Stimulated activated naive CD8-positive, alpha-beta T cell treated with anti-CD3 and anti-CD28 coated beads, Interleukin-15, Interleukin-2, amounts not matched to agents 100 ng/mL and 50 ng/mL, for 24 hours (primary cell): ENCODE measurements around the gene PEX6.
A peak's percentile ranks its signal among the peaks of the same experiment; 100 is the strongest.
"Not testable (repeated sequence)": the region's sequence is repeated elsewhere in the genome, so short reads cannot be mapped to it uniquely, and the experiment has no call there.

Experiments used
- H3K27ac Mint-ChIP-seq: one replicate; pipeline ENCODE4 v1.8.0; 2021; ENCODE audit warnings: mild to moderate bottlenecking, mixed read lengths
- H3K27me3 Mint-ChIP-seq: one replicate; pipeline ENCODE4 v1.8.0; 2021; ENCODE audit warnings: mixed read lengths
- H3K36me3 Mint-ChIP-seq: one replicate; pipeline ENCODE4 v1.8.0; 2021; ENCODE audit warnings: low read depth, mixed read lengths
- H3K4me1 Mint-ChIP-seq: one replicate; pipeline ENCODE4 v1.8.0; 2021; ENCODE audit warnings: low read depth, mixed read lengths
- H3K4me3 Mint-ChIP-seq: one replicate; pipeline ENCODE4 v1.8.0; 2021; ENCODE audit warnings: mild to moderate bottlenecking, mixed read lengths
- H3K9me3 Mint-ChIP-seq: one replicate; pipeline ENCODE4 v1.8.0; 2021; ENCODE audit warnings: mixed read lengths

Gene PEX6

DNA sequence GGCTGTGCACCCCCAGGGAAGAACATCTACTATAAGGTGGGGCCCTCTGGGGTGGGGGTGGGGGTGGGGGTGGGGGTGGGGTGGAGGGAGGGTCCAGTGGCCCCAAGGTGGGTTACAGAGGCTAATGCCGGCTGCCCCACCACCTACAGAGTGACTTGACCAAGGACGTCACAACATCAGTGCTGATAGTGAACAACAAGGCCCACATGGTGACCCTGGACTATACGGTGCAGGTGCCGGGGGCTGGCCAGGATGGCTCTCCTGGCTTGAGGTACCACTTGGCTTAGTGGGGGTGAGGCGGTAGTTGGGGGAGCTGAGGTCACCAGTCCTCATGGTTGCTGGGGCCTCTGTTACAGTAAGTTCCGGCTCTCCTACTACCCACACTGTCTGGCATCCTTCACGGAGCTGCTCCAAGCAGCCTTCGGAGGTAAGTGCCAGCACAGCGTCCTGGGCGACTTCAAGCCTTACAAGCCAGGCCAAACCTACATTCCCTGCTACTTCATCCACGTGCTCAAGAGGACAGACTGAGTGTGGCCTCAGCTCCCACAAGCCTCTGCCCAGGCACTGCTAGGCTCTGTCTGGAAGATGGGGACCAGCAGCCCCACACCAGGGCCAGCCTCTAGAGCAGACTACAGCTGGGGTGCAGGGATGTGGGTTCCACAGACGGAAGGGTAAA lies 15.7 kb downstream of the PEX6 start:
- Mint-ChIP-seq H3K4me3 (no peak overlapping the region), H3K36me3 (peaks cover 11% of the 10 kb centered on the region), H3K4me1 (peaks cover 9% of the 10 kb centered on the region), H3K27ac (no peak overlapping the region), H3K9me3 (no peaks in the 10 kb centered on the region), H3K27me3 (no peaks in the 10 kb centered on the region)

GRCh38 chr6:42962502-42963178 lies 16.3 kb downstream of the PEX6 start:
- no peaks in the 10 kb centered on the region for H3K9me3 Mint-ChIP-seq
- no peaks in the 10 kb centered on the region for H3K27me3 Mint-ChIP-seq
- H3K27ac Mint-ChIP-seq: no peak overlapping the region
- no peak overlapping the region for H3K4me3 Mint-ChIP-seq
- H3K4me1 Mint-ChIP-seq: peaks cover 9% of the 10 kb centered on the region
- peaks cover 11% of the 10 kb centered on the region for H3K36me3 Mint-ChIP-seq

- Mint-ChIP-seq H3K4me3 (no peak overlapping the region), H3K9me3 (no peaks in the 10 kb centered on the region), H3K27me3 (no peaks in the 10 kb centered on the region), H3K27ac (no peak overlapping the region), H3K36me3 (peaks cover 11% of the 10 kb centered on the region), H3K4me1 (peaks cover 9% of the 10 kb centered on the region)
These were observed 16.9 kb downstream of the PEX6 start for GRCh38 chr6:42962096-42962495.

DNA sequence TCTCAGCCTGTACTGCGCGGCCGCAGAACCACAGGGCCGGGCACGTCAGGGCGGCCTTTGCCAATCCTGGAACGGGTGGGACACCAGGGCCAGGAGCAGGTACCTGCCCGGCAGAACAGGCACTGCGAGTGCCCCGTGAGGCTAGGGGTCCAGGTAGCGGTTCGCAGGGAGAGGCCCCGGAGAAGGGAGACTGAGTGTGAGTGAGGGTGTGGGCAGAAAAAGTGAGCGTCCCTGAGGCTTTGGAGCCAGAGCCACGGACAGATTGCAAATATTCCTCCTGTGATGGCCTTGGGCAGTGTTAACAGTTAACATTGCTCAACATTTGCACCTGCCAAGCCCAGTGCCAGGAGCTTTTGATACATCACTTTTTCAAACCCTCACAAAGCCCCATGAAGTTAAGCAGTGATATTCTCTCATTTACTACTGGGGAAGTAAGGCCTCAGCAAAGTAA lies 17.9 kb downstream of the PEX6 start:
- Mint-ChIP-seq H3K4me1 (peaks cover 9% of the 10 kb centered on the region), H3K27ac (no peak overlapping the region), H3K4me3 (peak overlapping the region; percentile 32)

GRCh38 chr6:42960243-42961019 lies 18.6 kb downstream of the PEX6 start, which contains the start of gene GNMT:
Gene GNMT, plus strand, starts transcription at chr6:42960754. Its CDS starts 14 bp downstream, at chr6:42960768.
- Mint-ChIP-seq H3K4me3 (peak within 1 kb of the TSS; percentile 32), H3K27ac (no peak within 1 kb of the TSS), H3K36me3 (peaks cover 11% of the 10 kb centered on the region), H3K9me3 (no peaks in the 10 kb centered on the region), H3K27me3 (no peaks in the 10 kb centered on the region), H3K4me1 (peaks cover 9% of the 10 kb centered on the region)

More for the DNA sequence above, 17.9 kb downstream of the PEX6 start:
- Mint-ChIP-seq H3K9me3 (no peaks in the 10 kb centered on the region), H3K36me3 (peaks cover 11% of the 10 kb centered on the region), H3K27me3 (no peaks in the 10 kb centered on the region)

DNA sequence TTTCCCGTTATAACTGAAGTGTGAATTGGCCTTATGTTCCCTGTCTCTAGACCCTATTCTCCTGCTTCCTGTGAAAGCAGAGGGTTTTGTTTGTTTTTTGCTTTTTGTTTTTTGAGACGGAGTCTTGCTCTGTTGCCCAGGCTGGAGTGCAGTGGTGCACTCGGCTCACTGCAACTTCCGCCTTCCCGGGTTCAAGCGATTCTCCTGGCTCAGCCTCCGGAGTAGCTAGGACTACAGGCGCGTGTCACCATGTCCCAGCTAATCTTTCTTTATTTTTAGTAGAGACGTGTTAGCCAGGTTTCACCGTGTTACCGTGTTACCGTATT lies 19.1 kb downstream of the PEX6 start:
- peaks cover 9% of the 10 kb centered on the region for H3K4me1 Mint-ChIP-seq
- peak overlapping the region; percentile 32 for H3K4me3 Mint-ChIP-seq
- peaks cover 11% of the 10 kb centered on the region for H3K36me3 Mint-ChIP-seq
- no peaks in the 10 kb centered on the region for H3K9me3 Mint-ChIP-seq
- H3K27me3 Mint-ChIP-seq: no peaks in the 10 kb centered on the region
- no peak overlapping the region for H3K27ac Mint-ChIP-seq

DNA sequence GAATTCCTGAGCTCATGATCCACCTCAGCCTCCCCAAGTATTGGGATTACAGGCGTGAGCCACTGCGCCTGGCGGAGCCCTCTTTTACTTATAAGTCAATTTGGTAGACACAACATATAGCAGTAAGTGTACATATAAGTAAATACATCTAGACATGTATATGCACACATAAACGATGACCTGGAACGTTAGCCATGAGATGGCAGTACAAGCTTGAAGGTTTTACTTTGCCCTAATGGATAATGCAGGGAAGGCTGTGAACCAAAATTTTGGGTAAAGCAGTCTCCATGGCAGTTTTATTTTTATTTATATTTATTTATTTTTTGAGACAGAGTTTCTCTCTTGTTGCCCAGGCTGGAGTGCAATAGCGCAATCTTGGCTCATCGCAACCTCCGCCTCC lies 20.9 kb downstream of the PEX6 start:
- Mint-ChIP-seq H3K36me3 (peaks cover 7% of the 10 kb centered on the region), H3K9me3 (no peaks in the 10 kb centered on the region), H3K27me3 (no peaks in the 10 kb centered on the region), H3K27ac (no peak overlapping the region), H3K4me3 (no peak overlapping the region), H3K4me1 (peaks cover 9% of the 10 kb centered on the region)

DNA sequence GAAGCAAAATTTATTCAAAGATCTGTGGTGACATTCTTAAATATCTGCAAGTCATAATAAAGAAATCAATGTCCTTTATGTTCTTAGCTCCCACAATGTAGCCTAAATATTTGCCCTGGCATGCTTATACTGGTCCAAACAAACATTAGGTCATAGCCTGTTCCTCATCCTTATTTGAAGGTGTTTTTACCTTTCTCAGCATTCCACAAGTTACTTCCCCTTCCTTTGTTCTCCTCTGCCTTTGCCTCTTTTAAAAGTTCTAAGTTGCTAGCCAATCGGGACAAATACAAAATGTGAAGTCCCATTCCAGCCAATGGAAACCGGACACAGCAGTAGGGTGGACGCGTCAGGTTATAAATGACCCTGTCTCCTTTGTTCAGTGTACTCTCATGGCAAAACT lies 24.6 kb downstream of the PEX6 start:
- H3K27ac Mint-ChIP-seq, H3K9me3 Mint-ChIP-seq, H3K4me3 Mint-ChIP-seq, H3K36me3 Mint-ChIP-seq, H3K4me1 Mint-ChIP-seq, H3K27me3 Mint-ChIP-seq: not testable (repeated sequence)

DNA sequence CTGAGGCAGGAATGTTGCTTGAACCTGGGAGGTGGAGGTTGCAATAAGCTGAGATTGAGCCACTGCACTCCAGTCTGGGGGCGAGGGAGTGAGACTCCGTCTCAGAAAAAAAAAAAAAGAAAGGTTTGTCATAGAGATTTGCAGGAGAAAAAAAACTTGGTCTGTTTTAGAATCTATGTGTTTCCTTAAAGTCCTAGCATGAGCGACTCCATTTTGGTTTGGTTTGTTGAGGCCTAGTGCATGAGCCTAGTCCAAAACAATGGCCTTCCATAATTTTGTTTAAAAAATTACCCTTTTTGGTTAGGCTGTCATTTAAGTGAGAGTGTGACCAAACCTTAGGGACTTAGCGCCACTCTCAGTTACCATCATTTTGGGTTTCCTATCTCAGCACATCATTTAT lies 26.6 kb downstream of the PEX6 start:
- peaks cover 12% of the 10 kb centered on the region for H3K36me3 Mint-ChIP-seq
- no peak overlapping the region for H3K27ac Mint-ChIP-seq
- no peaks in the 10 kb centered on the region for H3K4me1 Mint-ChIP-seq
- no peaks in the 10 kb centered on the region for H3K27me3 Mint-ChIP-seq
- H3K4me3 Mint-ChIP-seq: no peak overlapping the region
- no peaks in the 10 kb centered on the region for H3K9me3 Mint-ChIP-seq

- Mint-ChIP-seq H3K4me1 (no peaks in the 10 kb centered on the region), H3K4me3 (no peak overlapping the region), H3K9me3 (no peaks in the 10 kb centered on the region), H3K27me3 (no peaks in the 10 kb centered on the region), H3K36me3 (peaks cover 36% of the 10 kb centered on the region), H3K27ac (no peak overlapping the region)
These were observed 31.0 kb downstream of the PEX6 start for GRCh38 chr6:42947950-42948349.

GRCh38 chr6:42942444-42942843 lies 36.5 kb downstream of the PEX6 start:
- H3K27ac Mint-ChIP-seq: no peak overlapping the region
- H3K9me3 Mint-ChIP-seq: no peaks in the 10 kb centered on the region
- peaks cover 57% of the 10 kb centered on the region for H3K36me3 Mint-ChIP-seq
- no peaks in the 10 kb centered on the region for H3K27me3 Mint-ChIP-seq
- no peak overlapping the region for H3K4me3 Mint-ChIP-seq
- H3K4me1 Mint-ChIP-seq: no peaks in the 10 kb centered on the region

- H3K36me3 Mint-ChIP-seq: peaks cover 63% of the 10 kb centered on the region
- H3K27ac Mint-ChIP-seq, H3K4me1 Mint-ChIP-seq, H3K4me3 Mint-ChIP-seq, H3K9me3 Mint-ChIP-seq, H3K27me3 Mint-ChIP-seq: not testable (repeated sequence)
These were observed 37.6 kb downstream of the PEX6 start for GRCh38 chr6:42941356-42941755.

DNA sequence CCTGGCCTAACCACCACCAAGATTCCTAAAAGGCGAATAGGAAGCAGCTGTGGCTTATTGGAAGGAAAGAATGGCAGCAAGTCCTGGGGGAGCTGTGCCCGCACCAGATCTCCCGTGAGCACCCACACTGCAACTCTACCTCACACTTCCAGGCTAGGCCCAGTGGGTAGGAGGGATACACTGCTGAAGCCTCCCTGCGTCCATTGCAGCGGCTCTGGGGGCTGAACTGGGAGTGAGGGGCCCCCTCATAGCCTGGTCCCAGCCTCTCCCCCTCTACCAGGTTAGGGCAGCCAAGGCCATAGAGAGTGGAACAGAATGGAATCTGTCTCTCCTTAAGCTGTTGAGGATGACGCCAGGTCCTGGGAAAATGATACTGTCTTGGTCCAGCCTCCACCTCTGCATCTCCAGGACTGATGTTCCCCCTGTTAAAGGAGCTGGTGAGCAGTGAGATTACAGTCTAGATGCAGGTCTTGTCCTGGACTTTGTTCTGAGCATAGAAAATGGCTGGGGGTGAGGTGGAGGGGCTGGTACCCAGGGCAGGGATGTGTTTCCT lies 38.4 kb downstream of the PEX6 start:
- Mint-ChIP-seq H3K4me3 (no peak overlapping the region), H3K27ac (peak overlapping the region; percentile 55), H3K36me3 (peaks cover 66% of the 10 kb centered on the region)

DNA sequence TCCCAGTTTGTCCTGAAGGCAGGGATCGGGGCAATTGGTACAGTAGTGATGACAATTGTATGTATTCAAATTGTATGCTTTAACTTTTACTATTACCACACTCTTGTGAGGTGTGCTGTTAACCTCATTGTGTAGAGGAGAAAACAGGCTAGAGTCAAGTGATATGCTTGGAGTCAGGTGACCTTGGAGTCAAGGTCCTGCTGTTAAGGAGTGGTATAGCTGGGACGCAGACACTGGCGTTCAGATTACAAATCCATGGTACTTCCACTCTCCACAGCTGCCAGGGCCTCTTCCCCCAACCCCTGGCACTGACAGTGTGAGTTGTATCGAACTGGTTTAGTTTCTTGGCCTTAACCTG lies 39.2 kb downstream of the PEX6 start:
- Mint-ChIP-seq H3K4me1 (peaks cover 11% of the 10 kb centered on the region), H3K9me3 (no peaks in the 10 kb centered on the region), H3K27ac (peak overlapping the region; percentile 55), H3K4me3 (no peak overlapping the region), H3K27me3 (no peaks in the 10 kb centered on the region), H3K36me3 (peaks cover 72% of the 10 kb centered on the region)

More for the DNA sequence above, 38.4 kb downstream of the PEX6 start:
- Mint-ChIP-seq H3K27me3 (no peaks in the 10 kb centered on the region), H3K9me3 (no peaks in the 10 kb centered on the region), H3K4me1 (peaks cover 6% of the 10 kb centered on the region)
